Smooth muscle cell (in vitro differentiated cells): ENCODE measurements around the gene MSH3. TPM values are rescaled to one million over a fixed set of nuclear protein-coding genes. Genes with fewer than 3 reads are reported as not detected.

ENCODE experiments used
- DNase-seq: peaks from one replicate; lab custom pipeline; 2025; ENCODE audit not compliant: unreplicated experiment; lab: John Stamatoyannopoulos, UW
- H2AFZ ChIP-seq: fragments of 200-600 bp; sonication (generic); 2 replicates; pipeline ENCODE4 v1.6.0; 2016; ENCODE audit warnings: antibody characterized with exemption, low read depth, mild to moderate bottlenecking
- H3F3A ChIP-seq: fragments of 200-600 bp; sonication (generic); 2 replicates; pipeline ENCODE4 v1.6.0; 2017; ENCODE audit warnings: antibody characterized with exemption, low read depth
- H3K27ac ChIP-seq: fragments of 200-600 bp; sonication (generic); 2 replicates; pipeline ENCODE4 v1.5.1; 2016; ENCODE audit warnings: low read depth, mild to moderate bottlenecking
- H3K27me3 ChIP-seq: fragments of 200-600 bp; sonication (generic); 2 replicates; pipeline ENCODE4 v1.6.1; 2016; ENCODE audit warnings: low read depth, mild to moderate bottlenecking
- H3K36me3 ChIP-seq: fragments of 200-600 bp; sonication (generic); 2 replicates; pipeline ENCODE4 v1.5.1; 2016; ENCODE audit warnings: low read depth
- H3K4me1 ChIP-seq: fragments of 200-600 bp; sonication (generic); 2 replicates; pipeline ENCODE4 v1.5.1; 2016; ENCODE audit warnings: low read depth
- H3K4me2 ChIP-seq: fragments of 200-600 bp; sonication (generic); 2 replicates; pipeline ENCODE4 v1.6.0; 2016; ENCODE audit warnings: mild to moderate bottlenecking
- H3K4me3 ChIP-seq: fragments of 200-600 bp; sonication (generic); 2 replicates; pipeline ENCODE4 v1.5.1; 2016; ENCODE audit warnings: mild to moderate bottlenecking
- H3K79me2 ChIP-seq: fragments of 200-600 bp; sonication (generic); 2 replicates; pipeline ENCODE4 v1.6.0; 2016; ENCODE audit warnings: low read depth, mild to moderate bottlenecking
- H3K9ac ChIP-seq: fragments of 200-600 bp; sonication (generic); 2 replicates; pipeline ENCODE4 v1.6.0; 2016; ENCODE audit warnings: low read depth
- H3K9me3 ChIP-seq: fragments of 200-600 bp; sonication (generic); replicated peaks from 2 replicates; pipeline ENCODE4 v1.5.1; 2016; ENCODE audit warnings: low read depth
- H4K20me1 ChIP-seq: fragments of 200-600 bp; sonication (generic); 2 replicates; pipeline ENCODE4 v1.6.0; 2016; ENCODE audit warnings: low read depth
- WGBS: methylation state at CpG from one replicate; pipeline ENCODE4 v1.1.7; 2016; ENCODE audit warnings: low lambda C conversion rate; 5-methylcytosine and 5-hydroxymethylcytosine counted together
- polyA plus RNA-seq: library from polyadenylated mRNA; unstranded; fragments of >200 nt; fragmentation: Nextera tagmentation; extraction: Ambion mirVana; gene quantifications from 2 replicates; pipeline ENCODE4 v1.2.1, GENCODE V29; 2016
- total RNA-seq: library from RNA; depleted of rRNA; stranded (reverse); fragments of >200 nt; gene quantifications from 2 replicates; pipeline ENCODE4 v1.2.3, GENCODE V29; 2014
- TF ChIP-seq, protein P1 (sequence below): fragments of 200-600 bp; sonication (generic); IDR thresholded peaks from 2 replicates; pipeline ENCODE4 v1.5.1; 2017; ENCODE audit warnings: borderline replicate concordance, mild to moderate bottlenecking, antibody characterized with exemption; ENCODE audit not compliant: insufficient read depth, poor library complexity, severe bottlenecking

Gene MSH3
- total and polyA plus RNA-seq, 2 experiments from 2014 or later: 5.1 to 12.6 TPM

DNA sequence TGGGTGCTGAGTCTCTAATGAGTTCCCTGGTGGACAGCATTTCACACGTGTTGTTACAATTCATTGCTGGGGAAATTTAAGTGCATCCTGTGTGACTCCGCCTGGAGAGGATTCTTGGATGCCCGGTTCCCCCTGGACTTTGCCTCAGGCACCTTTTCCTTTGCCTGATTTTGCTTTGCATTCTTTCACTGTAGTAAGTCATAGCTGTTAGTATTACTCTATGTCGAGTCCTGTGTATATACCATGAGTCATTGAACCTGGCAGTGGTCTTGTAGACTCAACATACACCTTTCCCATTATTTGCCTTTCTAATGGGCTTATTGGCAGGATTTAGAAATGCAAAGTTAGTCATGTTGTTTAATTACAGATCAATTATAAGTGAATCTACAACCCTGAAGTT, 82.3 kb downstream of the MSH3 start:
- Histone ChIP-seq H3K9ac (no peak overlapping the region), H3K36me3 (no peaks in the 10 kb centered on the region), H3K4me2 (no peak overlapping the region), H3K27ac (no peak overlapping the region), H3K79me2 (no peaks in the 10 kb centered on the region), H4K20me1 (no peaks in the 10 kb centered on the region), H3K9me3 (no peaks in the 10 kb centered on the region), H3K4me1 (no peaks in the 10 kb centered on the region), H3F3A (no peaks in the 10 kb centered on the region), H3K4me3 (no peak overlapping the region), H2AFZ (no peak overlapping the region), H3K27me3 (no peaks in the 10 kb centered on the region)
- WGBS: 73% methylated on average over 4 of the region's 4 CpGs
- TF ChIP-seq, protein P1, sequence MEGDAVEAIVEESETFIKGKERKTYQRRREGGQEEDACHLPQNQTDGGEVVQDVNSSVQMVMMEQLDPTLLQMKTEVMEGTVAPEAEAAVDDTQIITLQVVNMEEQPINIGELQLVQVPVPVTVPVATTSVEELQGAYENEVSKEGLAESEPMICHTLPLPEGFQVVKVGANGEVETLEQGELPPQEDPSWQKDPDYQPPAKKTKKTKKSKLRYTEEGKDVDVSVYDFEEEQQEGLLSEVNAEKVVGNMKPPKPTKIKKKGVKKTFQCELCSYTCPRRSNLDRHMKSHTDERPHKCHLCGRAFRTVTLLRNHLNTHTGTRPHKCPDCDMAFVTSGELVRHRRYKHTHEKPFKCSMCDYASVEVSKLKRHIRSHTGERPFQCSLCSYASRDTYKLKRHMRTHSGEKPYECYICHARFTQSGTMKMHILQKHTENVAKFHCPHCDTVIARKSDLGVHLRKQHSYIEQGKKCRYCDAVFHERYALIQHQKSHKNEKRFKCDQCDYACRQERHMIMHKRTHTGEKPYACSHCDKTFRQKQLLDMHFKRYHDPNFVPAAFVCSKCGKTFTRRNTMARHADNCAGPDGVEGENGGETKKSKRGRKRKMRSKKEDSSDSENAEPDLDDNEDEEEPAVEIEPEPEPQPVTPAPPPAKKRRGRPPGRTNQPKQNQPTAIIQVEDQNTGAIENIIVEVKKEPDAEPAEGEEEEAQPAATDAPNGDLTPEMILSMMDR: no peak
- DNase-seq: no peak

DNA sequence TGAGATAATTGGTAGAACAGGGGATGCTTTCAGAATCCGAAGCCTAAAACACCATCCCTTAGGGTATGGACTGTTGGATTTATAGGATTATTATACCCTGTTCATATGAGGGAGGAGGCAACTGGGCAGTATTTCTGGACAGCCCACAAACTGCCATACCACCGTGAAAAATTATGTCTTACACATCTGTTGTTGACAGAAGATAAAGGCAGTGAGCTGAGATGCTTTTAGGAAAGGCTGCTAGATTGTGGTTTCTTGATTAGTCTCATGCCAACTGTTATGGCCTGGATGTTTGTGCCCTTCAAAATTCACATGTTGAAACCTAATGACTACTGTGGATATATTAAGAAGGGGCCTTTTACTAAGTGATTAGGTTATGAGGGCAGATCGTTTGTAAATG, 84.0 kb downstream of the MSH3 start:
- WGBS: 70% methylated on average over 3 of the region's 3 CpGs
- DNase-seq: no peak
- no peak overlapping the region for H3K9ac ChIP-seq

DNA sequence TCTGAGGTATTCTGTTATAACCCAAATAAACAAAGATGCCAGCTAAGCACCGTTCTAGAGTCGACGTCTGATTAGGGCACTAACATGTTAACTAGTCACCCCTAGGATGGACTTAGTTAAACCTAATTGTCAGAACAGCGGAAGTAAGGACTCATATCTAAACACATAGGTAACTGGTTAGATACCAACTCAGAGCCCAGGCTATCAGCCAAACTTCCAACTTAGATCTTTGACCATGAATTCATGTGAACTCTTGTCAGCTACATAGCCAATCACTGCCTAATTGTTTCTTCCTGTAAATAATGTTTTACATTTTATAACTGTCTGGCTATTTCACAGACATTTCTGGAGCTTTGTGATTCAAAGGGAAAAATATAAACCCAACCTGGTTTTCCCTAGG, 84.6 kb downstream of the MSH3 start:
- WGBS: 91% methylated on average over 4 of the region's 4 CpGs
- no peak for DNase-seq
- no peaks in the 10 kb centered on the region for H3K9me3 ChIP-seq
- no peaks in the 10 kb centered on the region for H3K79me2 ChIP-seq
- no peaks in the 10 kb centered on the region for H3F3A ChIP-seq
- H3K9ac ChIP-seq: no peak overlapping the region
- H2AFZ ChIP-seq: no peak overlapping the region
- TF ChIP-seq, protein P1: no peak
- no peak overlapping the region for H3K4me3 ChIP-seq
- H3K4me1 ChIP-seq: no peaks in the 10 kb centered on the region
- no peaks in the 10 kb centered on the region for H3K36me3 ChIP-seq
- no peaks in the 10 kb centered on the region for H3K27me3 ChIP-seq
- no peaks in the 10 kb centered on the region for H4K20me1 ChIP-seq
- H3K4me2 ChIP-seq: no peak overlapping the region
- no peak overlapping the region for H3K27ac ChIP-seq

More for the DNA sequence above, 84.0 kb downstream of the MSH3 start:
- H3K9me3 ChIP-seq: no peaks in the 10 kb centered on the region
- TF ChIP-seq, protein P1: no peak
- H3K4me1 ChIP-seq: no peaks in the 10 kb centered on the region
- no peak overlapping the region for H3K27ac ChIP-seq
- H3K36me3 ChIP-seq: no peaks in the 10 kb centered on the region
- H3K79me2 ChIP-seq: no peaks in the 10 kb centered on the region
- H3K4me2 ChIP-seq: no peak overlapping the region
- H3K27me3 ChIP-seq: no peaks in the 10 kb centered on the region
- no peak overlapping the region for H2AFZ ChIP-seq
- no peaks in the 10 kb centered on the region for H3F3A ChIP-seq
- no peaks in the 10 kb centered on the region for H4K20me1 ChIP-seq
- H3K4me3 ChIP-seq: no peak overlapping the region

DNA sequence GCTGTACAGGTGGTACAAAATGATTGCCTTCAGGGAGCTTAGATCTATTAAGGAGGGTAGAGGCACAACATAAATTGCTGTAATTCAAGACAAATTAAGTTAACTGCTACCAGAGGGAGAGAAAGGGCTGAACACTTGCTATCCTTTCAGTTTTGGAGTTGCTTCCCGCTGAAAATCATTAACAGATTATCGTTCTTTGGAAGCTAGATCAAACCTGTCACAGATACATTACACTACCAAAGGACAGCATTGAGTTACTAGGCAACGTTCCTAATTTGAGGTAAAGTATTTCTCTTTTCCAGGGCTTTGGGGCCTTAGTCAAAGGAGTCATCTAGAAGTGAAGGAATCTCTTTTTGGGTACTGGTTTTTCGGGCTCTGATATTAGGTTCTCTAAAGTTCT, 85.0 kb downstream of the MSH3 start:
- H3K4me3 ChIP-seq: no peak overlapping the region
- H2AFZ ChIP-seq: no peak overlapping the region
- 93% methylated on average over 4 of the region's 4 CpGs for WGBS
- DNase-seq: no peak
- no peaks in the 10 kb centered on the region for H3K79me2 ChIP-seq
- H3K9me3 ChIP-seq: no peaks in the 10 kb centered on the region
- no peaks in the 10 kb centered on the region for H3F3A ChIP-seq
- H3K4me2 ChIP-seq: no peak overlapping the region
- H3K27ac ChIP-seq: no peak overlapping the region
- no peaks in the 10 kb centered on the region for H4K20me1 ChIP-seq
- no peak overlapping the region for H3K9ac ChIP-seq
- H3K36me3 ChIP-seq: no peaks in the 10 kb centered on the region
- H3K4me1 ChIP-seq: no peaks in the 10 kb centered on the region
- TF ChIP-seq, protein P1: no peak
- no peaks in the 10 kb centered on the region for H3K27me3 ChIP-seq
